Stimulated activated CD8-positive, alpha-beta memory T cell treated with anti-CD3 and anti-CD28 coated beads, Interleukin-7, amount 100 ng/mL, for 1 hour (primary cell): Measurements from ENCODE around the gene MBD4.
"Not testable (repeated sequence)": the region's sequence is repeated elsewhere in the genome, so short reads cannot be mapped to it uniquely, and the experiment has no call there.

Experiments
- DNase-seq, 2 donors: peaks; one replicate each; pipeline ENCODE4 v3.0.0-alpha.2; 2020; ENCODE audit warnings: low read depth in 2 of 2

The MBD4 gene

GRCh38 chr3:129429602-129430001 lies 10.1 kb downstream of the MBD4 start:
- DNase-seq, result no peak

GRCh38 chr3:129429080-129429451 lies 10.7 kb downstream of the MBD4 start:
- DNase-seq, result no peak

- DNase-seq, result peak; percentile 75 to 76
These were observed 11.2 kb downstream of the MBD4 start, which contains the start of gene EFCAB12 for GRCh38 chr3:129428376-129429079. EFCAB12 (minus strand) TSS chr3:129428636; CDS start chr3:129428488, 148 bp downstream.

GRCh38 chr3:129428007-129428375 lies 11.8 kb downstream of the MBD4 start:
- no peak for DNase-seq

GRCh38 chr3:129425619-129426018 lies 14.1 kb downstream of the MBD4 start:
- no peak for DNase-seq

- DNase-seq, result no peak
These were observed 14.5 kb downstream of the MBD4 start for GRCh38 chr3:129425213-129425612.

- no peak for DNase-seq
These were observed 15.4 kb downstream of the MBD4 start for GRCh38 chr3:129424185-129424841.

GRCh38 chr3:129422897-129423296 lies 16.9 kb downstream of the MBD4 start:
- DNase-seq, result no peak

GRCh38 chr3:129421988-129422745 lies 17.6 kb downstream of the MBD4 start:
- no peak for DNase-seq

GRCh38 chr3:129421236-129421883 lies 18.4 kb downstream of the MBD4 start:
- DNase-seq, result no peak

- no peak for DNase-seq
These were observed 20.3 kb downstream of the MBD4 start for GRCh38 chr3:129419476-129419875.

- no peak for DNase-seq
These were observed 21.4 kb downstream of the MBD4 start for GRCh38 chr3:129418041-129418973.

- no peak for DNase-seq
These were observed 22.4 kb downstream of the MBD4 start for GRCh38 chr3:129417326-129417725.

- no peak for DNase-seq
These were observed 23.3 kb downstream of the MBD4 start for GRCh38 chr3:129416415-129416814.

GRCh38 chr3:129415830-129416229 lies 23.9 kb downstream of the MBD4 start:
- DNase-seq, result no peak

- DNase-seq, result no peak
These were observed 24.4 kb downstream of the MBD4 start for GRCh38 chr3:129415378-129415777.

GRCh38 chr3:129413687-129414506 lies 25.9 kb downstream of the MBD4 start:
- DNase-seq, result no peak

- DNase-seq, result not testable (repeated sequence)
These were observed 26.5 kb downstream of the MBD4 start for GRCh38 chr3:129413238-129413637.

GRCh38 chr3:129412542-129413198 lies 27.1 kb downstream of the MBD4 start:
- DNase-seq, result no peak

- no peak for DNase-seq
These were observed 28.8 kb downstream of the MBD4 start for GRCh38 chr3:129410971-129411370.
